ENCODE results near the gene PTGES2. TPM values are rescaled to one million over a fixed set of nuclear protein-coding genes. Genes with fewer than 3 reads are reported as not detected.

Gene PTGES2
- total and polyA plus RNA-seq, 9 of the 15 experiments (the other 6 are each of a cell fraction or from before 2014, with no cell fraction given), result 2.4 to 196 (median 90.1) TPM

DNA sequence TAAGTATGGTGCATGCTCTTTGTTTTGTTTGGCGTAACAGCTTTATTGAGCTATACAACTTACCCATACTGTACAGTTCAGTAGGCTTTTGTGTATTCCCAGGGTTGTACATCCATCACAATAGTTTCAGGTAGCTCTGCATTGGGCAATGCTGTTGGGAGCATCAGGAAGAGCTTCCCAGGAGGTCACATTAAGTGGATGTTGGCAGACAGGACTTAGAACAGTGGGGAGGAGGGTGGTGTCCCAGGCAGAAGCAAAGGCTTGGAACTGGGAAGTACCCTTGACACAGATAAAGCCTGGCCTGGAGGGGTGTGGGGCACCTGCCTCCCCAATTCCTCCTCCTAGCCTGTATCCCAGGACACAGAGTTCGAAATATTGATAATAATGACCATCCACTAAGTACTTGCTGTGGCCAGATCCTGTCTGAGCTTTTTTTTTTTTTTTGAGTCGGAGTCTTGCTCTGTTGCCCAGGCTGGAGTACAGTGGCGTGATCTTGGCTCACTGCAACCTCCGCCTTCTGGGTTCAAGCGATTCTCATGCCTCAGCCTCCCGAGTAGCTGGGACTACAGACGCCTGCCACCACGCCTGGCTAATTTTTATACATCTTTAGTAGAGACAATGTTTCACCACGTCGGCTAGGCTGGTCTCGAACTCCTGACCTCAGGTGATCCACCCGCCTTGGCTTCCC, 33.8 kb upstream of the PTGES2 start (continued):
- TF ChIP-seq MYBL2 (IDR thresholded peaks at IDR 0.05; ENCODE audit: low read depth) (no peak), MYBL2 (CRISPR knock-in tag; IDR thresholded peaks at IDR 0.05; ENCODE audit: borderline replicate concordance) (no peak), ZNF24 (IDR thresholded peaks at IDR 0.05) (no peak), CAMTA2 (CRISPR knock-in tag; conservative IDR thresholded peaks at IDR 0.05) (no peak), ZSCAN29 (IDR thresholded peaks at IDR 0.05) (no peak), TBP (optimal IDR thresholded peaks at IDR 0.05; ENCODE audit: low read depth, low read length) (no peak), POLR2A (conservative IDR thresholded peaks at IDR 0.05) (peak; percentile 19; the same call in 1 of the 2 replicates), HCFC1 (IDR thresholded peaks at IDR 0.05; ENCODE audit: low read depth, low read length) (no peak), SMARCA5 (IDR thresholded peaks at IDR 0.05) (no peak), CEBPB (tag; IDR thresholded peaks at IDR 0.05) (peak; percentile 33; the same call in 1 of the 2 replicates)
- TF ChIP-seq, protein P1, sequence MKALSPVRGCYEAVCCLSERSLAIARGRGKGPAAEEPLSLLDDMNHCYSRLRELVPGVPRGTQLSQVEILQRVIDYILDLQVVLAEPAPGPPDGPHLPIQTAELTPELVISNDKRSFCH (CRISPR knock-in tag; IDR thresholded peaks at IDR 0.05), result no peak
- TF ChIP-seq, protein P1 (tag; IDR thresholded peaks at IDR 0.05), result no peak
- TF ChIP-seq, protein P2, sequence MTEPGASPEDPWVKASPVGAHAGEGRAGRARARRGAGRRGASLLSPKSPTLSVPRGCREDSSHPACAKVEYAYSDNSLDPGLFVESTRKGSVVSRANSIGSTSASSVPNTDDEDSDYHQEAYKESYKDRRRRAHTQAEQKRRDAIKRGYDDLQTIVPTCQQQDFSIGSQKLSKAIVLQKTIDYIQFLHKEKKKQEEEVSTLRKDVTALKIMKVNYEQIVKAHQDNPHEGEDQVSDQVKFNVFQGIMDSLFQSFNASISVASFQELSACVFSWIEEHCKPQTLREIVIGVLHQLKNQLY (CRISPR knock-in tag; conservative IDR thresholded peaks at IDR 0.05), result 0 out of 4 replicates have a peak, but pooled peaks of 1 of the 2 experiments have one; percentile 4
- TF ChIP-seq, protein P3, sequence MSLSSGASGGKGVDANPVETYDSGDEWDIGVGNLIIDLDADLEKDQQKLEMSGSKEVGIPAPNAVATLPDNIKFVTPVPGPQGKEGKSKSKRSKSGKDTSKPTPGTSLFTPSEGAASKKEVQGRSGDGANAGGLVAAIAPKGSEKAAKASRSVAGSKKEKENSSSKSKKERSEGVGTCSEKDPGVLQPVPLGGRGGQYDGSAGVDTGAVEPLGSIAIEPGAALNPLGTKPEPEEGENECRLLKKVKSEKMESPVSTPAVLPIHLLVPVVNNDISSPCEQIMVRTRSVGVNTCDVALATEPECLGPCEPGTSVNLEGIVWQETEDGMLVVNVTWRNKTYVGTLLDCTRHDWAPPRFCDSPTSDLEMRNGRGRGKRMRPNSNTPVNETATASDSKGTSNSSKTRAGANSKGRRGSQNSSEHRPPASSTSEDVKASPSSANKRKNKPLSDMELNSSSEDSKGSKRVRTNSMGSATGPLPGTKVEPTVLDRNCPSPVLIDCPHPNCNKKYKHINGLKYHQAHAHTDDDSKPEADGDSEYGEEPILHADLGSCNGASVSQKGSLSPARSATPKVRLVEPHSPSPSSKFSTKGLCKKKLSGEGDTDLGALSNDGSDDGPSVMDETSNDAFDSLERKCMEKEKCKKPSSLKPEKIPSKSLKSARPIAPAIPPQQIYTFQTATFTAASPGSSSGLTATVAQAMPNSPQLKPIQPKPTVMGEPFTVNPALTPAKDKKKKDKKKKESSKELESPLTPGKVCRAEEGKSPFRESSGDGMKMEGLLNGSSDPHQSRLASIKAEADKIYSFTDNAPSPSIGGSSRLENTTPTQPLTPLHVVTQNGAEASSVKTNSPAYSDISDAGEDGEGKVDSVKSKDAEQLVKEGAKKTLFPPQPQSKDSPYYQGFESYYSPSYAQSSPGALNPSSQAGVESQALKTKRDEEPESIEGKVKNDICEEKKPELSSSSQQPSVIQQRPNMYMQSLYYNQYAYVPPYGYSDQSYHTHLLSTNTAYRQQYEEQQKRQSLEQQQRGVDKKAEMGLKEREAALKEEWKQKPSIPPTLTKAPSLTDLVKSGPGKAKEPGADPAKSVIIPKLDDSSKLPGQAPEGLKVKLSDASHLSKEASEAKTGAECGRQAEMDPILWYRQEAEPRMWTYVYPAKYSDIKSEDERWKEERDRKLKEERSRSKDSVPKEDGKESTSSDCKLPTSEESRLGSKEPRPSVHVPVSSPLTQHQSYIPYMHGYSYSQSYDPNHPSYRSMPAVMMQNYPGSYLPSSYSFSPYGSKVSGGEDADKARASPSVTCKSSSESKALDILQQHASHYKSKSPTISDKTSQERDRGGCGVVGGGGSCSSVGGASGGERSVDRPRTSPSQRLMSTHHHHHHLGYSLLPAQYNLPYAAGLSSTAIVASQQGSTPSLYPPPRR (CRISPR knock-in tag; IDR thresholded peaks at IDR 0.05; ENCODE audit: borderline replicate concordance), result no peak
- TF ChIP-seq, protein P4, sequence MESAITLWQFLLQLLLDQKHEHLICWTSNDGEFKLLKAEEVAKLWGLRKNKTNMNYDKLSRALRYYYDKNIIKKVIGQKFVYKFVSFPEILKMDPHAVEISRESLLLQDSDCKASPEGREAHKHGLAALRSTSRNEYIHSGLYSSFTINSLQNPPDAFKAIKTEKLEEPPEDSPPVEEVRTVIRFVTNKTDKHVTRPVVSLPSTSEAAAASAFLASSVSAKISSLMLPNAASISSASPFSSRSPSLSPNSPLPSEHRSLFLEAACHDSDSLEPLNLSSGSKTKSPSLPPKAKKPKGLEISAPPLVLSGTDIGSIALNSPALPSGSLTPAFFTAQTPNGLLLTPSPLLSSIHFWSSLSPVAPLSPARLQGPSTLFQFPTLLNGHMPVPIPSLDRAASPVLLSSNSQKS (CRISPR knock-in tag; IDR thresholded peaks at IDR 0.05), result no peak
